Measurements from ENCODE around the gene FAM156A.
"Not testable (repeated sequence)": the region's sequence is repeated elsewhere in the genome, so short reads cannot be mapped to it uniquely, and the experiment has no call there.

The FAM156A gene

DNA sequence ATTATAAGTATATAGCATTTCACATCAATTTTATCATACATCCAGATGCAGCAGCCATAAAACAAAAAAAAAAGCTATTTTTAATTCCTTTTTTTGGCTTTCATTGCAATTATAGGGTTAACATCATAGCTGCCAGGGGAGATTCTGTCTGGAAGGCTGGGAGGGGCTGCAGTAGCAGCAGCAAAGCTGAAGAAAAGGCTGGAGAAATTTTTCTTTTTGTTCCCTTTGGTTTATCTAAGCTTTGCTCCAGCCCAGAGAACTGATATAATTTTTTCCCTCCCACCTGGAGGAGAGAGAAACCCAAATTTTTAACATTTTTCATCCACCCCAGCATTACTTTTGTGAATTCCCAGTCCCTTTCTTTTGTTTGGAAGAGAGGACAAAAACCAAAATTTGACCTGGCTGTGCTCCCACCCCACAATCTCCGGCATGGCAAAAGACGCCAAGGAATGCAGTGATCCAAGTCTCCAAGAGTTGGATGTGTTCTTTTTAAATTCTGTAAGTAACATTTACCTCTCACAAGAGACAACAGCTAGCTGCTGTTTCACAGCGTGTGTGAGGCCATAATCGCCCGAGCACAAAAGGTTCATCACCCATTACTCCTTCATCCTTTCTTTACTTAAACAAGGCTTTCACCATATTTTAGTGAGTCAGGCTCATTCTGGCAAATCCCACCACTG lies 25.1 kb upstream of the FAM156A start:
- DNase-seq (ENCODE audit: extremely low spot score), result no peak
- CTCF ChIA-PET, result interaction anchor here (1.1 kb wide), 1 partner anchor 13 kb away, joined by 4 read pairs; no protein-coding TSS in a partner anchor
- TF ChIP-seq, protein P1, sequence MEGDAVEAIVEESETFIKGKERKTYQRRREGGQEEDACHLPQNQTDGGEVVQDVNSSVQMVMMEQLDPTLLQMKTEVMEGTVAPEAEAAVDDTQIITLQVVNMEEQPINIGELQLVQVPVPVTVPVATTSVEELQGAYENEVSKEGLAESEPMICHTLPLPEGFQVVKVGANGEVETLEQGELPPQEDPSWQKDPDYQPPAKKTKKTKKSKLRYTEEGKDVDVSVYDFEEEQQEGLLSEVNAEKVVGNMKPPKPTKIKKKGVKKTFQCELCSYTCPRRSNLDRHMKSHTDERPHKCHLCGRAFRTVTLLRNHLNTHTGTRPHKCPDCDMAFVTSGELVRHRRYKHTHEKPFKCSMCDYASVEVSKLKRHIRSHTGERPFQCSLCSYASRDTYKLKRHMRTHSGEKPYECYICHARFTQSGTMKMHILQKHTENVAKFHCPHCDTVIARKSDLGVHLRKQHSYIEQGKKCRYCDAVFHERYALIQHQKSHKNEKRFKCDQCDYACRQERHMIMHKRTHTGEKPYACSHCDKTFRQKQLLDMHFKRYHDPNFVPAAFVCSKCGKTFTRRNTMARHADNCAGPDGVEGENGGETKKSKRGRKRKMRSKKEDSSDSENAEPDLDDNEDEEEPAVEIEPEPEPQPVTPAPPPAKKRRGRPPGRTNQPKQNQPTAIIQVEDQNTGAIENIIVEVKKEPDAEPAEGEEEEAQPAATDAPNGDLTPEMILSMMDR (IDR thresholded peaks at IDR 0.05; ENCODE audit: control extremely low read depth, extremely low read depth, low read depth, missing control alignments), result no peak
- POLR2A ChIA-PET, result no interaction called here

DNA sequence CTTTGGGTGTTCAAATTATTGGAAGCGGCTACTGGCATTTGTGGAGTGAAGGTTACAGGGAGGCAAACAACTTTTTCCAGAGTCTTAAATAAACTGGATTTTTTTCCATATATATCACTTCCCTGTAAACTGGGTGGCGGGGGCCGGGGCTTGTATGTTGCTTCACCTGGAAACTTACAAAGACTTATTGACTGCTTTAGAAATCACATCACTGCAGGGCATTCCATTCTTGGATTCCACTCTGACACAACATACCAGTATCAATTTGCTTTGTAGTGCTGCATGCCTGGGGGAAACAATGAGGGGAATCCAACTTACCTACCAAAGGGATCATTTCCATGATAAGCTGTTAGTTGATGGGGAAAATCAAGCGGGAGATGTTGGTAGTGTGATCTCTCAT lies 21.7 kb upstream of the FAM156A start:
- TF ChIP-seq, protein P1 (IDR thresholded peaks at IDR 0.05; ENCODE audit: control extremely low read depth, extremely low read depth, low read depth, missing control alignments), result no peak
- CTCF ChIA-PET, result no interaction called here
- no peak for DNase-seq (ENCODE audit: extremely low spot score)
- POLR2A ChIA-PET, result no interaction called here

DNA sequence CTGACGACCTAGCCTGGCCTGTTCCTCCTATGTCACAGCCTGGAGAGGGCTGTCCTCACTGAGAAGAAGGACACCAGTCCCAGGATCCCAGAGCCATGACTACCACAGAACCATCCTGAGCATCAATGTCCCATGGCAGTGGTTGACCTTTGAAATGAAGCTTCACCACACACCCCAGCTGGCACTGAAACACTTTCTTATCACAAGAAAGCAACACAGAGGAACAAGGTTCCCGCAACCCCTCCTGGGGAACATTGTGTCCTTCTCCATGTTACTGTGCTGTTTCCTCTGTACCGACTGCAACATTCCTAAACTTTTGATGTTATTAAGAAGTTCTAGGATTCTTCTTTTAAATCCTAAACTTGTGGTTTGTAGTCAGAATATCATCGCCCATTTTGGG lies 21.2 kb upstream of the FAM156A start:
- CTCF ChIA-PET, result no interaction called here
- DNase-seq (ENCODE audit: extremely low spot score), result no peak
- TF ChIP-seq, protein P1 (IDR thresholded peaks at IDR 0.05; ENCODE audit: control extremely low read depth, extremely low read depth, low read depth, missing control alignments), result no peak
- POLR2A ChIA-PET, result no interaction called here

DNA sequence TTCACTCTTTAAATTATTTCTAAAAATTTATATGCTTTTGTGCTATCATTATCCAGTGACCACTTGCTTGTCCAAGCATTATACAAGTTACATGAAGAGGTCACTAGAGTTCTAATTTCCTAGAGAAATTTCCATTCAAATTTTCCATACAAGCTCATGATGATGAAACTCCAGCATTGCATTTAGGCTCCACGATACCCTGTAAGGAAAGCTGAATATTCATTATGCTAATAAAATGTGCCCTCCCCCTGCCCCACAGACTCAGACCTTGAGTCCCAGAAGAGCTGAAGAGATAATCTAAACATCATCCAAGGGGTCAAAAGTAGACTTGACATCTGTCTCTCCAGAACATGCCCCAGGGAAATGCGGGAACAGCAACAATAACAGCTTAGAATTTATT lies 19.6 kb upstream of the FAM156A start:
- CTCF ChIA-PET, result interaction anchor here (1.1 to 1.8 kb wide), 2 partner anchors 12 to 18 kb away, joined by 3 to 8 read pairs; no protein-coding TSS in a partner anchor
- DNase-seq (ENCODE audit: extremely low spot score), result no peak
- TF ChIP-seq, protein P1 (IDR thresholded peaks at IDR 0.05; ENCODE audit: control extremely low read depth, extremely low read depth, low read depth, missing control alignments), result no peak
- POLR2A ChIA-PET, result interaction anchor here (0.9 kb wide), 1 partner anchor 104 kb away, joined by 3 read pairs; the partner anchor contains the start of gene TSPYL2

DNA sequence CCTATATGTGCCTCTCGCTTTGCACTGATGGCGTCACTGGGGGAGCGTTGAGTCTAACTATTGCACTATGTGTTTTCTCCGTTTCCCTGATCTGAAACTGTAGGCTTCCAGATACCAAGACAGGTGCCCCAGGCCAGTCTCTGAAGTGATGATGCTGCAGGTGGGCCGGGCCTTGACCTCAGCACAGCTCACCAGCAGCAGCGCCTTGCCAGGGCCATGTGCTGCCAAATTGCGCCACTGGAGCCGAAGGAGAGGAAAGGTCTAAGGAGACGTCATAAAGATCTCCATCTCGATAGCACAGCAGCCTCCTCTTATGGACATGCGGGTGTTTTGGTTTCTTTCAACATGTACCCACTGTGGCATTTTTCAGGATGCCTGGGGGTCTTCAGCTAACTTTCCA lies 17.3 kb upstream of the FAM156A start:
- CTCF ChIA-PET; POLR2A ChIA-PET; DNase-seq (ENCODE audit: extremely low spot score): not testable (repeated sequence)

DNA sequence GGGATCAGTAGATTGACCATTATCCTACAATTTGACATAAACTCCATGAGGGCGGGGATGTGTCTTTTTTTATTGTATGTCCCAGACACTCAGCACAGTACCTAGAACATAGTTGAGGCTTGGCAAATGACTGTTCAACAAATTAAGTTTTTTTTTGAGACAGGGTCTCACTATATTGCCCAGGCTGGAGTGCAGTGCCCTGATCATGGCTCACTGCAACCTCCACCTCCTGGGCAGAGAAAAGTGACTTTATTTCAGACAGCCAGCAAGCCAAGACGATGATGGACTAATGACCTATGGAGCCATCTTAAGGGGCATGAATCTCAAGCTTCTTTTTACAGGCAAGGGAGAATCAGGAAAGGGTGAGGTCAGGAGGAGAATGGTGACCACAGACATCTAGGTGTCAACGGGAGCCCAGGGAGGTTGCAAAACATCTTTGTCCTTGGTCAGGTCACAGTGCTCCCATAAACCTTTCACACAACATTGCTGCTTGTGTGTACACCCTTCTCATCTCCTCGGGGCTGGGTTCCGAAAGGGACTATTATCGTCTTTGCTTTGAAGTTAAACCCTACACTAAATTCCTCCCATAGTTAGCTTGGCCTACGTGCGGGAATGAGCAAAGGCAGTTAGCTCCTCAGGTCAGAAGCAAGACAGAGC lies 16.1 kb upstream of the FAM156A start:
- CTCF ChIA-PET, result interaction anchor here (2.1 kb wide), 1 partner anchor 15 kb away, joined by 6 read pairs; no protein-coding TSS in a partner anchor
- POLR2A ChIA-PET; DNase-seq (ENCODE audit: extremely low spot score): not testable (repeated sequence)

DNA sequence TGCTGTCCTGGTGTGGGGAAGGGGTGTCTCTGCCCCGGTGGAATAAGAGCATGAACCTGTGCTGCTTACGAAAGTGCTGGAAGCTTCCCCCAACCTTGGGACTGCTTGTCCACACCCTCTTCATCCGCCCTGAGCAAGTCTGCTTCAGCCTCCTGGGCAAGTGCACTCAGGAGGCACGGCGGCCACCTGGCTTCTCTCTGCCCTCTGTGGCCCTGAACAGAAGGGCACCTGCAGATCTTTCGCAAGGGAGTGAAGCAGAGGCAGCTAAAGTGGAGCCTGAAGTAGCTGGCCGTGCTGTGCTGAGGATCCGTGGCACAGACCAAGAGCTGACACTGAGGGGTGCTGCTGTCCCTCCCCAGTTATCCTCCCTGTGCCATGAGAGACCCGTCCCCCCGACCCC lies 9.6 kb upstream of the FAM156A start:
- CTCF ChIA-PET; POLR2A ChIA-PET; DNase-seq (ENCODE audit: extremely low spot score): not testable (repeated sequence)

DNA sequence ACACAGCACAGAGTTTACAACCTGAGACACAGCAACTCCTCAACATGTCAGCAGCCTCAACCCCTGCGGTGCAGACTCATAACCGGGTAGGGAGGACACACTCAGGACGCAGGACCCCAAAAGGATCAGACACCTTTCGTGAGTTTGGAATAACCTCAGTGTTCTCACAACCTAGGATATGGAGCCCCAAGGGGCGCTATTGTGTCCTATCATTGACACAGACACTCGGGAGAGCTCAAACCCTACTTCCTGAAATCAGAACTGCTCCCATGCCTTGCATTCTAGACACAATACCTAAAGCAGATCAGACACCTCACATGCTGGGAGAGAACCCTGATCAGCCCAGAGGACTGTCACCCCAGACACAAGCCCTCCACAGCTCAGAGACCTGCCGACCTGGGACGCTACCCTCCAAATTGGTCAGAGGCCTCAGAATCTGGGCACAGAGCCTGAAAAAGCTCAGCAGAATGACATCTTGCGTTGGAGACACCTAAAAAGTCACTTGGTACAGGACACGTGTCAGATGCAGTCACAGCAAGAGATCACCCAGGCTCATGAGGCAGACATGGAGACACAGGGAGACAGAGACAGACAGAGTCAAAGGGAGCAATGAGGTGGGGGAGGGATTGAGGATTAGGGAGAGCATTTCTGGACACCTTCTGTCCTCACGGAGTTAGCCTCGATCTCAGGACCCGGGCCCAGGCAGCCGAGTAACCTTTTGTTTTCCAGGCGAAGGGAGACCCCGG lies 8.8 kb upstream of the FAM156A start:
- DNase-seq (ENCODE audit: extremely low spot score); POLR2A ChIA-PET; CTCF ChIA-PET: not testable (repeated sequence)

DNA sequence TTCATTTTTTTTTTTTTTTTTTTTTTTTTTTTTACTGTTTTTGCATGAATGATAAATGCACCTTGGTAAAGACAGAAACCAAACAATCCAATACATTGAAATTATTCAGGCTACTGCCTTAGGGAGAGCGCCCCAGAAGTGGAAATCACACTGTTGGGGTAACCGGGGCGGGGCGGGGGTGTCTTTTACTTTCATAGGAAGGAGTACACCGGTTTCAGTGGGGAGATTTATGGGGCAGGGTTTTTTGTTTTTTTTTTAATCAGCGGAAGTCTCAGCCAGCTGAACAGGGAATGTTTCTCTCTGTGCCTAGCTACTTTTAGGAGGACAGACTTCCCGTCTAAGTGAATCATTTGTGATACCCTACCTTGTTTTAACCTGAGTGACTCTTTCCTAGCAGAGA lies 643 bp upstream of the FAM156A start:
- POLR2A ChIA-PET; CTCF ChIA-PET; DNase-seq (ENCODE audit: extremely low spot score): not testable (repeated sequence)

DNA sequence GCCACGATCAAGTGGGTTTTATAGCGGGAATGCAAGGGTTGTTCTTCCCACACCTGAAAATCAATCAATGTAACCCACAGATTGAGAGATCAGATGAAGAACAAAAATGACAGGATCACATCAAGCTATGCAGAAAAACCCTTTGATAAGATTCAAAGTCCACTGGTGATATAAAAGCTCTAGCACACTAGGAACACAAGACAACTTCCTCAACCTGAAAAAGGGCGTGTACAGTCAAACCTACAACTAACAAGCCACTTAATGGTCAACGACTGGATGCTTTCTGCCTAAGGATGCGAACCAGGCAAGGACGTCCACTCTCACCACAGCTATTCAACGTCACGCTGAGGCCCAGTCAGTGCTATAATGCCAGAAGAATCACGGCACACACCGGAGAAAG lies 8.4 kb downstream of the FAM156A start:
- CTCF ChIA-PET; POLR2A ChIA-PET; DNase-seq (ENCODE audit: extremely low spot score): not testable (repeated sequence)

DNA sequence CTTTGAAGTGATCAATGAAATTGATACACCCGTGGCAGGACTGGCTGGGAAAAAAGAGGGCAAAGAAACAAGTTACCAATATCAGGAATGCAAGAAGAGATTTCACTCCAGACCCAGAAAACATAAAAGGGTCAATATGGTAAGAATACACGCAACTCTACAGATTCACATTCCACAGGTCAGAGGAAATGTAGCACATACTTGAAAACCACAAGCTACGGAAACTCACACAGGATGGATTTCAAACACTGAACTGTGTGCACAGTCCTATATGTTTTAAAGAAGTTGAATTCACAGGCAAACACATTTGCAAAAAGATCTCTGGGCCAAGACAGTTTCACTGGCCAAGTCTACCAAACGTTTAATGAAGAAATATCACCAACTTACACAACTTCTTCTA lies 9.0 kb downstream of the FAM156A start:
- CTCF ChIA-PET; POLR2A ChIA-PET; DNase-seq (ENCODE audit: extremely low spot score): not testable (repeated sequence)

DNA sequence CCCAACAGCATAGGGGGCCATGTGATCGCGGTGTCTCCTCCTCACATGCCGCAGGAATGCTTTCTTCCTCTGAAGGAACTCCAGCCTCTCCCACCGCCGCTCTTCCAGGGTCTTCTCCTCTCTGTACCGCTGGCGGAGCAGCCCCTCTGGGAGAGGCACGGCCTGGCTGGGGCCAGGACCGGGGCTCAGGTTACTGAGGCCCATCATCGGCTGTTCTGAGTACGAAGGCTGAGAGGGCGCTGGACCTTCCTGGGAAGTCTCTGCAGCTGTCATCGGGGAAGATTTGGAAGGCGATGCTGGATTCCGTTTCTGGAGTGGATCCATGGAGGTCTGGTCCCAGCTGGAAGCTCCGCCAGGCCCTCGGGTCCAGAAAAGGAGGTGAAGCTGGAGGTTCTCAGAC lies 10.1 kb downstream of the FAM156A start:
- POLR2A ChIA-PET; CTCF ChIA-PET; DNase-seq (ENCODE audit: extremely low spot score): not testable (repeated sequence)

DNA sequence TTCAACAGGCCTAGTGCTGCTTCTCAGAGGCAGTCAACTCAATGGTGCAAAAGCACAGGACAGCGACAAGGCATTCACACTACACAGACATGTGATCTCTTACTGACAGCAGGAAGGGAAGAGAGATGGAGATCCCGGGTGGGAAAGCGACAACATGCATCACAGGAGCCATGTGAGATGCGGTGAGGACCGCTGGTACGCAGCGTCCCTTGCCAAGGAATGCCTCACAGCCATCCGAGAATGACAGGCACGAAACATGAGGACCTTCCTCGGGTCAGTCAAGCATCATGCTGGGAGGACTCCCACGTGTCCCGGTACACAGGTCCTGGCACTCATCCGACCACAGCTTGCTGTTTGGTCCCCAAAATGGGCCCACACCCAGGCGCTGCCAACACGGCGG lies 10.8 kb downstream of the FAM156A start:
- POLR2A ChIA-PET; CTCF ChIA-PET; DNase-seq (ENCODE audit: extremely low spot score): not testable (repeated sequence)

All from GM10248 (cell line).